ENCODE results near the gene BORA.

GRCh38 chr13:72745260-72745659 lies 17.5 kb downstream of the BORA start:
- TF ChIP-seq CTCF (conservative IDR thresholded peaks at IDR 0.05; ENCODE audit: low read length) (no peak), EZH2phosphoT487 (IDR thresholded peaks at IDR 0.05; ENCODE audit: borderline replicate concordance) (no peak)
